ENCODE results near the gene SLC44A4. TPM values are rescaled to one million over a fixed set of nuclear protein-coding genes. Genes with fewer than 3 reads are reported as not detected.
A peak's percentile ranks its signal among the peaks of the same experiment; 100 is the strongest.

The SLC44A4 gene
- total RNA-seq, 1 donor from 2014 or later, result 0.23 TPM

- peaks cover 8% of the 10 kb centered on the region for H3K27me3 Mint-ChIP-seq (ENCODE audit: low read depth, unreplicated experiment)
- Histone ChIP-seq H3K4me2 (ENCODE audit: low read length) (peak overlapping the region; percentile 92), H3K4me3 (ENCODE audit: insufficient read depth, low read depth, low read length) (peak overlapping the region; percentile 66), H4K20me1 (ENCODE audit: insufficient read depth, low read length) (peaks cover 4% of the 10 kb centered on the region), H3K36me3 (ENCODE audit: insufficient read depth, low read length) (no peaks in the 10 kb centered on the region), H2AFZ (ENCODE audit: low read depth, low read length) (peak overlapping the region; percentile 45), H3K27me3 (ENCODE audit: insufficient read depth, low read length) (no peaks in the 10 kb centered on the region), H3K79me2 (ENCODE audit: insufficient read depth, low read length) (peaks cover 14% of the 10 kb centered on the region), H3K27ac (ENCODE audit: low read depth, low read length) (no peak overlapping the region), H3K9ac (ENCODE audit: low read length) (peak overlapping the region; percentile 72), H3K9me3 (ENCODE audit: insufficient read depth, low read depth, low read length) (no peaks in the 10 kb centered on the region), H3K4me1 (ENCODE audit: insufficient read depth, low read length) (peaks cover 20% of the 10 kb centered on the region)
- peaks cover 11% of the 10 kb centered on the region for H3K4me1 Mint-ChIP-seq (ENCODE audit: low read depth, unreplicated experiment)
- FAIRE-seq (no peak), DNase-seq (ENCODE audit: low read depth) (no peak)
- H3K9me3 Mint-ChIP-seq (ENCODE audit: unreplicated experiment), result no peaks in the 10 kb centered on the region
- TF ChIP-seq EZH2 (IDR thresholded peaks at IDR 0.05; ENCODE audit: insufficient read depth, low read length) (no peak), CTCF (IDR thresholded peaks at IDR 0.05; ENCODE audit: insufficient read depth, low read depth, low read length) (no peak)
- no peak overlapping the region for H3K27ac Mint-ChIP-seq (ENCODE audit: unreplicated experiment)
- peak overlapping the region; percentile 68 for H3K4me3 Mint-ChIP-seq (ENCODE audit: unreplicated experiment)
- no peaks in the 10 kb centered on the region for H3K36me3 Mint-ChIP-seq (ENCODE audit: low read depth, unreplicated experiment)
These were observed 22.2 kb upstream of the SLC44A4 start for GRCh38 chr6:31900917-31901414.

DNA sequence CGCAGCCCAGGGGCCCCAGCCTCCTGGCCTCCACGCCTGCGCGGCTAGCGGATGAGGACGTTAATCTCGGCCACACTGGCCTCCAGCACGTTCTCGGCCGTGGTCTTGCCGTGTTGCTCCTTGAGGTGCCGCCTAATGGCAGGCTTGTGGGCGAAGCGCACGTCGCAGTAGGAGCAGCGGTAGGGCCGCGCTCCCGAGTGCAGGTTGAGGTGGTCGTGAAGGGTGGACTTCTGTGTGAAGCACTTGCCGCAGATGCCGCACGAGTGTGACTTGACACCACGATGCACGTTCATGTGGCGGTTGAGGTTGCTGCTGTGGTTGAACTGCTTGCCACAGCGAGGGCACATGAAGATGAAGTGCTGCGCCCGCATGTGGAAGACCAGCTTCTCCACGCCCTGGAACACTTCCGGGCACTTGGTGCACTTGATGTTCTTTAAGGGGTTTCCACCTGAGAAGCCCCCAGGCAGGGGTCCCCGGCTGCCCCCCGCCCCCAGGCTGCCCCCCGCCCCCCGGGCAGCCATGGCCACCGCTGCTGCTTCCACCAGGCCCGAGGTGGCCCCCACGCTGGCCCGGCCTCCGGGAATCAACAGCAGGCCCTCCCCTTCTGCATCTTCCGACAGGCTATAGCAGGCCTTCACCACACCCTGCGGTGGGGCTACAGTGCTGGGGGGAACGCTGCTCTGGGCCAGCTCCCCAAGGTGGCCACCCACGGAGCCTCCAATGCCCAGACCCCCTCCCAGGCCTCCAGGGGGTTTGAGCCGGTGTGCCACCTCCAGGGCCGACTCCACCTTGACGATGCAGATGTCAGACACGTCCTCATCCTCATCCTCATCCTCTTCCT, 21.3 kb upstream of the SLC44A4 start:
- Mint-ChIP-seq H3K27ac (ENCODE audit: unreplicated experiment) (no peak overlapping the region), H3K27me3 (ENCODE audit: low read depth, unreplicated experiment) (peaks cover 5% of the 10 kb centered on the region), H3K4me3 (ENCODE audit: unreplicated experiment) (peak overlapping the region; percentile 68), H3K9me3 (ENCODE audit: unreplicated experiment) (no peaks in the 10 kb centered on the region), H3K4me1 (ENCODE audit: low read depth, unreplicated experiment) (peaks cover 11% of the 10 kb centered on the region), H3K36me3 (ENCODE audit: low read depth, unreplicated experiment) (no peaks in the 10 kb centered on the region)
- no peak for FAIRE-seq
- peaks cover 4% of the 10 kb centered on the region for H4K20me1 ChIP-seq (ENCODE audit: insufficient read depth, low read length)
- peak overlapping the region; percentile 24 for H3K4me2 ChIP-seq (ENCODE audit: low read length)
- TF ChIP-seq CTCF (IDR thresholded peaks at IDR 0.05; ENCODE audit: insufficient read depth, low read depth, low read length) (no peak), EZH2 (IDR thresholded peaks at IDR 0.05; ENCODE audit: insufficient read depth, low read length) (no peak)
- no peaks in the 10 kb centered on the region for H3K9me3 ChIP-seq (ENCODE audit: insufficient read depth, low read depth, low read length)
- H3K4me1 ChIP-seq (ENCODE audit: insufficient read depth, low read length), result peaks cover 20% of the 10 kb centered on the region
- no peak overlapping the region for H2AFZ ChIP-seq (ENCODE audit: low read depth, low read length)
- H3K79me2 ChIP-seq (ENCODE audit: insufficient read depth, low read length), result peaks cover 14% of the 10 kb centered on the region
- no peak for DNase-seq (ENCODE audit: low read depth)
- no peak overlapping the region for H3K9ac ChIP-seq (ENCODE audit: low read length)
- no peak overlapping the region for H3K4me3 ChIP-seq (ENCODE audit: insufficient read depth, low read depth, low read length)
- H3K27ac ChIP-seq (ENCODE audit: low read depth, low read length), result no peak overlapping the region
- peaks cover under 1% of the 10 kb centered on the region for H3K36me3 ChIP-seq (ENCODE audit: insufficient read depth, low read length)
- H3K27me3 ChIP-seq (ENCODE audit: insufficient read depth, low read length), result no peaks in the 10 kb centered on the region

DNA sequence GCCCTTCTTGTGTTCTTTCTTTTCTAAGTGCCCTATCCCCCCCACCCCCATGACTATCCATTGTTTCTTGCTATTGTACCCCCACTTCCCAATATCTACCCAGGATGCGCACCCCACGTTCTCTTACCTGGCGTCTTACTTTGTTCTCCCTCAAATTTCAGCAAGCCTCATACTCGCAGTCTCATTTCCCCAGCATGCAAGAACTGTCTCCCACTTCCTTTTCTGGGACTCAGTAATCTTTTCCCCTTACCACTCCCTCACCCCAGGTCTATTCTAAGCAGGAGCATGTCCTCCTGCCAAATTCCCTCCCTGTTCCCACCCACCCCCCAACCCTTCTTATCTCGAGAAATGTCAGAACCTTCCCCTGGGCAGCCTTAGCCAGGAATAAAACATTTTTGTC, 20.4 kb upstream of the SLC44A4 start:
- H3K79me2 ChIP-seq (ENCODE audit: insufficient read depth, low read length), result peaks cover 14% of the 10 kb centered on the region
- TF ChIP-seq EZH2 (IDR thresholded peaks at IDR 0.05; ENCODE audit: insufficient read depth, low read length) (no peak), CTCF (IDR thresholded peaks at IDR 0.05; ENCODE audit: insufficient read depth, low read depth, low read length) (no peak)
- Mint-ChIP-seq H3K9me3 (ENCODE audit: unreplicated experiment) (no peaks in the 10 kb centered on the region), H3K4me3 (ENCODE audit: unreplicated experiment) (peak overlapping the region; percentile 30), H3K36me3 (ENCODE audit: low read depth, unreplicated experiment) (no peaks in the 10 kb centered on the region), H3K4me1 (ENCODE audit: low read depth, unreplicated experiment) (peaks cover 11% of the 10 kb centered on the region), H3K27ac (ENCODE audit: unreplicated experiment) (no peak overlapping the region), H3K27me3 (ENCODE audit: low read depth, unreplicated experiment) (no peaks in the 10 kb centered on the region)
- H2AFZ ChIP-seq (ENCODE audit: low read depth, low read length), result no peak overlapping the region
- H4K20me1 ChIP-seq (ENCODE audit: insufficient read depth, low read length), result peaks cover 4% of the 10 kb centered on the region
- H3K36me3 ChIP-seq (ENCODE audit: insufficient read depth, low read length), result peaks cover 4% of the 10 kb centered on the region
- H3K27me3 ChIP-seq (ENCODE audit: insufficient read depth, low read length), result no peaks in the 10 kb centered on the region
- no peak overlapping the region for H3K4me2 ChIP-seq (ENCODE audit: low read length)
- DNase-seq (ENCODE audit: low read depth) (no peak), FAIRE-seq (no peak)
- no peaks in the 10 kb centered on the region for H3K9me3 ChIP-seq (ENCODE audit: insufficient read depth, low read depth, low read length)
- H3K9ac ChIP-seq (ENCODE audit: low read length), result no peak overlapping the region
- no peak overlapping the region for H3K4me3 ChIP-seq (ENCODE audit: insufficient read depth, low read depth, low read length)
- peaks cover 20% of the 10 kb centered on the region for H3K4me1 ChIP-seq (ENCODE audit: insufficient read depth, low read length)
- H3K27ac ChIP-seq (ENCODE audit: low read depth, low read length), result no peak overlapping the region

All from astrocyte (in vitro differentiated cells and primary cell).